Stimulated activated CD8-positive, alpha-beta memory T cell treated with anti-CD3 and anti-CD28 coated beads, Interleukin-4, amount 100 ng/mL, for 48 hours (primary cell): Measurements from ENCODE around the gene ZBTB40.

Experiments
- DNase-seq: peaks from one replicate; pipeline ENCODE4 v3.0.0-alpha.2; 2020

The ZBTB40 gene

DNA sequence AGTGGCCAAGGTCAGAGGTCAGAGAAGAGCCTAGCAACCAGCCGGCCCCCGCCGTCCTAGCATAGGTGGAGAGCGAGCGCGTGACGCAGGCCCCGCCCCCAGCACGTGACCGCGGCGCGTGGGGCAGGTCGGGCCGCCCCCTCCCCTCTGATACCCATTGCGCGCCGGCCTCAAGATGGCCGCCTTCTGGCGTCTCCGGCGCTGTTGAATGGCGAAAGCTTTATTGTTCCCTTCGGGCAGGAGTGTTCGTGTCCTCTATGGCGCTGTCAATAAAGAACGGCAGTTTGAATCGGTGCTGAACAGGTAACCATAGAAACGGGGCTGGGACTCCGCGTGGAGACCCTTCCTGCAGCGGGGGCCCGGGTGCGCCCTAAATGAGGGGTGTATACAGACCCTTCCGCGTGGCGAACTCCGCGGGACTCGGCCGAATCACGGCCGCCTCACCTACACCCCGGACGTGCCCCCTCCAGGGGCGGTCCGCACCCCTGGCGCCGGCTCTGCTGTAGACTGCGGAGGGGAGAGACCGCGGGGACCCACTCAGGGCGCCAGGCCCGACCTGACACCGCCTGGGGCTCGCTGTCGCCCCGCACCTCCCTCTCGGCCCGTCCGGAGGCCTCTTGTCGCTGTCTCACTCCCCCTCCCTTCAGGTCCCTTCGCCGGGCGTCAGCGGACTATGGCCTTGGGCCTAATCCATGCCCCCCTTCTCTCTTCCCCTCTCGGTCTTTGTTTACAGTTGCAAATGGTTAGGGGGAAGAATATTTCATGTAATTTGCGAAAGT lies at the start of gene ZBTB40:
ZBTB40 (plus strand) TSS at position 150 of the 779 bp plus-strand sequence. CDS start 38,098 bp downstream, outside the sequence.
- peak; percentile 96 for DNase-seq

DNA sequence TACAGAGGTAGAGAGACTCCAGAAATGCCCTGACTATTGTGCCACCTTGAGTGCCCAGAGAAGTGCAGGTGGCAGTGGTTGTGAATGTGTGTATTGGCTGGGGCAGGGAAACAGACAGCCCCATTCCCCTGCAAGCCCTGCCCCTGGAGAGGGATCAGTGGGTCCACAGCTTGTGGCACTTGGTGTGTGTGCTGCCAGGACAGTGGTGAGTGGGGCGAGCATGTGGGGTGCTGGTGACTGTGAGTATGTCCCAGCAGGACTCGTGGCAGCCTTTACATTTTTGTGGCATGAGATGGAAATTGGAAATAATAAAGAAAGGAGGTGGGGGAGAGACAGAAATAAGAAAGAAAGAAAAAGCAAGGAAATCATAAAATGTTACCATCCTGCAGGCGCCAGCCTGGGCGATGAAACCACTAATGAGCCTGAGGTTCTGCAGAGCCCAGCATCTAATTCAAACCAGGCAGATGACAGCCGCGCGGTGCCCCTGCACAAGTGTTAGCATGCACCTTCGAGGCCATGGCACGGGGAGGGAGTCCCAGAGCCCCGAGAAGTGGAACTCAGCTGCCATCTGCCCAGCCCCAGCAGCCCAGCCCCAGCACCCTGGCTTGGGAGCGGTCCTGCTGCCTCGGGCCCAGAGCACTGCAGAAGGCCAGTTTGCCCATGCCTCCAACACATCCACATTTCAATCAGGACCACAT lies 49.1 kb upstream of the ZBTB40 start:
- no peak for DNase-seq

GRCh38 chr1:22404486-22404885 lies 47.2 kb upstream of the ZBTB40 start:
- DNase-seq, result no peak

- DNase-seq, result no peak
Measured at GRCh38 chr1:22406722-22407495, 44.7 kb upstream of the ZBTB40 start.

GRCh38 chr1:22408230-22408629 lies 43.4 kb upstream of the ZBTB40 start:
- no peak for DNase-seq

DNA sequence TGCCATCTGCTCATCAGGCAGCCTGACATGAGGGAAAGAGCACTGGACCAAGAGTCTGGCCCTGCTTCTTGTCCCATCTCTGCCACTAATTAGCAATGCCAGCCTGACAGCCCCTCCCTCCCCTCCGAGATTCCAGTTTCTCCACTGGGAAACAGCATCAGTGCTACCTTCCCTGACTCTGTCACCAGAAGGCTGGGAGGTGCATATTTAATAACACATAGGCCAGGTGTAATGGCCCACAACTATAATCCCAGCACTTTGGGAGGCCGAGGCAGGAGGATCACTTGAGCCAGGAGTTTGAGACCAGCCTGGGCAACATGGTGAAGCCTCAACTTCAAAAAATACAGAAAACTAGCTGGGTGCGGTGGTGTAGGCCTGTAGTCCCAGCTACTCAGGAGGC lies 41.2 kb upstream of the ZBTB40 start:
- no peak for DNase-seq

DNA sequence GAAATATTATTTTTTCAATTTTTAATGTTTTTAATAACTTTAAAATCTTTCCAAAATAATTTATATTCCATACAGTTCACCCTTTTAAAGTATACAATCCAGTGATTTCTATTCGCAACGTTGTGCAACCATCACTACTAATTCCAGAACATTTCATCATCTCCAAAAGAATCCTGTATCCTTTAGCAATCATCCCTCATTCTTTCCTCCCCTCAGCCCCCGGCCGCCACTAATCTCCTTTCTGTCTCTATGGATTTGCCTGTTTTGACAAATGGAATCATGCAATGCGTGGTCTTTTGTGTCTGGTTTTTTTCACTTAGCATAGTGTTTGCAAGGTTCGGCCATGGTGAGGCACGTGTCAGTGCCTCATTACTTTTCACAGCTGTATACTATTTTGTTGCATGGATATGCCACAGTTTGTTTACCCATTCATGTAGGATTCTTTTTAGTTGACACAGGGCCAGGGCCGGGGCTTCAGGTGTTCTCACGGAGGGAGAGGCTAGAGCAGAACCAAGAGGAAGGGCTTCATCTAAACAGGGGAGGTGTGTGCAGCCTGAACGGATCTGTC lies 40.6 kb upstream of the ZBTB40 start:
- no peak for DNase-seq

- DNase-seq, result no peak
Measured at GRCh38 chr1:22411589-22411988, 40.1 kb upstream of the ZBTB40 start.

DNA sequence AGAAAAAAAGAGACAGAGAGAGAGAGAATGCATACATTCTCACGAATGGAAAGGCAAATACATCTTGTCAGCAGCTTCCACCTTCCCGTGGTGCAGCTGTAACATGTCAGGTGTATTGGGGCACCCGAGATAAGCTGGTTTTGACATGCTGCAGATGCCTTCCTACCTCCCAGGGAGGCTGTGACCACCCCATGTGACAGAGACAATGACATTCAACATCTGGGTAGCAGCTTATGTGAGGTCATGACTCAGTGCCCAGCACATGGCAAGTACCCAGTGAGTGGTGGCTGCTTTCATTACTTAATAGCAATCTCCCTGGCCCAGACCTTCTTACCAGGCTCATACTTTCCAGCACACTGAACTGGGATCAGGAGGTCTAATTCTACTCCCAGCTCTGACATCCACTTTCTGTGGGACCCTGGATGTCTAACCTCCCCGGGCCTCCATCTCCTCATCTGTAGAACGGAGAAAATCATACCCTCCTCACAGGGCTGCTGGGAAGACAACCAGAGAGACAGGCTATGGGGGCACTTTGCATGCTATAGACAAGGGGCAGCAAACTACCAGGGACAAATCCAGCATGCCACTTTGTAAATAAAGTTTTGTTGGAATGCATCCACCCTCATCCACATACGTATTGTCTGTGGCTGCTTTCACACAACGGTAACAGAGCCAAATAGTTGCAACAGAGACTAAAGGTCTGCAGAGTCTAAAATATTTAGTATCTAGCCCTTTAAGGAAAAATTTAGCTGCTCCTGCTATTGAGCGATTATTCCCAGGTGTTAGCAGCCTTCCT lies 38.5 kb upstream of the ZBTB40 start:
- DNase-seq, result no peak

- DNase-seq, result no peak
Measured at GRCh38 chr1:22413799-22414198, 37.9 kb upstream of the ZBTB40 start.

GRCh38 chr1:22414244-22414751 lies 37.4 kb upstream of the ZBTB40 start:
- DNase-seq, result no peak

- DNase-seq, result no peak
Measured at GRCh38 chr1:22415489-22415888, 36.2 kb upstream of the ZBTB40 start.

DNA sequence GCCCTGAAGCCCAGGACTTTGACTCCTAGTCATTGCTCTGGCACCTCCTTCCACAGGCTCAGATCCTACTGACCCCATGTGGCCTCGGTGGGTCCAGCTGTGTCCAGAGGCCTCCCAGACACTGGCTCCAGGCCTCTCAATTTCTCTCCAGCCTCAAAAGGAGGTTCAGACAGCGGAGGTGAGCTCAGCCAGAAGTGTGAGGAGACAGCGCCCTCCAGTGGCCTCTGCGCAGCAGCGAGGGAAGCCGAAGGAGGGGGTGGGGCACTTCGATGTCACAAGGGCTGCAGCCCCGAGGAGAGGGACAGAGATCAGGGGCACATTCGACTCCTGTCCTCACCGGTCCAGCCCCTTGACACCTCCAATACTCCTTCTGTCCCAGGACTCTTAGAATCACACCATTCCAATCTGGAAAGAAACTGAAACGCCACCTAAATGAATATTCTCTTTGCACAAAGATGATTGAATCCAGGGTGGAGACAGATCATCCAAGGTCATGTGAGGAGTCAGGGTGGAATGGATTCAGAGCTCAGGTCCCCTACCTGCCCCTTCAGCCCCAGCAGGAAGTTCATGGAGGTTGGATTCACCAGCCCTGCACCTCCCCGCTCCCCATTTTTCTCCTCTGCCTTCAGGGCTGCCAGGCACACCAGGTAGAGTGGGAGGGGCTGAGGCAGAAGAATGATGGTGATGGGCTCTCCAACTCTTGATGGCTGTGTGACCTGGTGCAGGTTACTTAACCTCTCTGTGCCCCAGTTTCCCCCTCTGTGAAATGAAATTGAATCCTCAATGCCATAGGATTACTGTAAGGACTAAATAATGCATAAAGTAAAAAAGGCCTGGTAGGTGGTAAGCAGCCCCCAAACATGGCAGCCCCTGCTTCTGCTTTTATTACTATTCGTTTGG lies 34.8 kb upstream of the ZBTB40 start:
- peak; percentile 90 for DNase-seq

DNA sequence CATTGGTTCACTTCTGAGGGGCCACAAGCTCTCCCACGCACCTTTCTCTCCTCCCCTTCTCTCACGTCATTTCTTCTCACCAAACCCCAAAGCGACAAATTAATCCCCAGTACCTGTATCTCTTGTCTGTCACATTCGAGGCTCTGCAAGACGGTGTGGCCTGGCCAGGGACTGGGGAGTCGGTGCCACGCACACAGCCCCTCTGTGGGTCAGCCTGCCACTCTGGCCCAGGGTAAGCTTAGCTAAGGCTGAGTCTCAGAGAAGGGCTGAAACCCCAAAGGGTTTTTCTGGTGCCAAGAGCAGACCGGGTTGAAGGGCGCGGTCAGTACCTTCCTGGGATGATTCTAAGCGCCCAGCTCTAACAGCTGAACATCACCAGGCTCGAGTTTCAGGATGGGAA lies 34.2 kb upstream of the ZBTB40 start:
- no peak for DNase-seq

DNA sequence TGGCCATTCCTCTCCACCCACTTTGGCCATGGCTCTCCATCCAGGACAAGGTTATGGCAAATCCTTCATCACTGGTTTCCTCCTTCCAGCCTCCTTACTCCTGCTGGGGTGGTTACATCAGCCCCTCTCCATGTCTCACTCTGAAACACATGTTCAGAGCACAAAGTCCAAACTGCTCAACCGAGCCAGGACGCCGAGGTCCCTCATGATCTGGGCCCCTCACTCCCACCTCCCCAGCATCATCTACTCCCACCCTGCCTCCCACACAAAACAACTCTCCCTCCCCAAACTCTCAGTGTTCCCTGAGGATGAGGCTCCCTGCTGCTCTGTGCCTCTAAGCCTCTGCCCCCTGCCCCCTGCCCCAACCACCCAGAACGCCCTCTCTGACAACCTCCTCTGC lies 33.3 kb upstream of the ZBTB40 start:
- no peak for DNase-seq

DNA sequence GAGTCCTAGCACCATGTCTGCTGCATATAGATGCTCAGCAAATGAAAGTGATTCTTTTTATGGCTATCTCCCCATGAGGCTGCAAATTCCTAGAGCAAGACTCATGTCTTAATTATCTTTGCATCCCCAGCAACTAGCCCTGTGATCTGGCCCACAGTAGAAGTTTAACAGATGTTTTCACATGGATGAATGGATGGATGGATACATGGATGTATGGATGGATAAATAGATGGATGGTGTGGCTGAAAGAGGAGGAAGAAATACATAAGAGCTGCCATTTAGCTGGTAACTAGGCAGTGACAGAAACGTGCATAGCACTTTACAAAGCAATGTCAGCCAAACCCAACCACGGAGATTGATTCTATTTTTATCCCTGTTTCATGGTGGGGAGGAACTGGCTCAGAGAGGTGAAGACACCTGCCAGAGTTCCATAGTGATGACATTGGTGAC lies 32.7 kb upstream of the ZBTB40 start:
- DNase-seq, result no peak

DNA sequence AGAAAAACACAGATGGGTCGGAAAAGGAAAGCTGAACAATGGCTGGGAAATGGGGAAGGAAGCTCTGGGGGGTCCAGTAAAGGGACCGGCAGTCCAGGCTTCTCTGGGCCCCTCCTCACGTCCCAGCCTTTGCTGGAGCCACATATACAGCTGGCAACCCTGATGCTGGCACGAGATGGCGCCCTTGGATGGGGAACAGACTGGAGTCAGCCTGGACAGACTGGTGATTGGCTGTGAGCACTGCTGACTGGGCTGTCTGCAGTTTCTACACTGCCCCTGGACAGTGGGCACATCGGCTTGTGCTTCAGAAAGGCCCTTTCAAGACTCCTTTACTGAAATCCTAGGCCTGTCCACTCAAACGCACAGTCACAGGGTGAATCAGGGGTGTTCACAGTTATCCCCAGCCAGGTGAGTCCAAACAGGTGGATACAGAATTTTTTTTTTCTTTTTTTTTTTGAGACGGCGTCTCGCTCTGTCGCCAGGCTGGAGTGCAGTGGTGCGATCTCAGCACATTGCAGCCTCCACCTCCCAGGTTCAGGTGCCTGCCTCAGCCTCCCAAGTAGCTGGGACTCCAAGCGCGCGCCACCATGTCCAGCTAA lies 31.1 kb upstream of the ZBTB40 start:
- DNase-seq, result peak; percentile 76

GRCh38 chr1:22426781-22427180 lies 24.9 kb upstream of the ZBTB40 start:
- no peak for DNase-seq

- no peak for DNase-seq
Measured at GRCh38 chr1:22428672-22429071, 23.0 kb upstream of the ZBTB40 start.

- DNase-seq, result no peak
Measured at GRCh38 chr1:22431965-22432364, 19.7 kb upstream of the ZBTB40 start.

- no peak for DNase-seq
Measured at GRCh38 chr1:22434717-22435116, 16.9 kb upstream of the ZBTB40 start.
